GM12864 (cell line): Measurements from ENCODE around the gene CCM2.

ENCODE experiments used
- DNase-seq: peaks from one replicate; pipeline ENCODE4 v3.0.0-alpha.2; 2011; ENCODE audit warnings: low read depth
- H3K4me3 ChIP-seq: 2 replicates; pipeline ENCODE4 v1.5.1; 2011; ENCODE audit warnings: mild to moderate bottlenecking, low read depth, low read length, control low read depth
- TF ChIP-seq, protein P1 (sequence below): IDR thresholded peaks from 2 replicates; pipeline ENCODE4 v1.5.1; 2011; ENCODE audit warnings: low read depth, mild to moderate bottlenecking, moderate library complexity, low read length, control low read depth, inconsistent platforms; ENCODE audit errors: missing control alignments

CCM2 gene

DNA sequence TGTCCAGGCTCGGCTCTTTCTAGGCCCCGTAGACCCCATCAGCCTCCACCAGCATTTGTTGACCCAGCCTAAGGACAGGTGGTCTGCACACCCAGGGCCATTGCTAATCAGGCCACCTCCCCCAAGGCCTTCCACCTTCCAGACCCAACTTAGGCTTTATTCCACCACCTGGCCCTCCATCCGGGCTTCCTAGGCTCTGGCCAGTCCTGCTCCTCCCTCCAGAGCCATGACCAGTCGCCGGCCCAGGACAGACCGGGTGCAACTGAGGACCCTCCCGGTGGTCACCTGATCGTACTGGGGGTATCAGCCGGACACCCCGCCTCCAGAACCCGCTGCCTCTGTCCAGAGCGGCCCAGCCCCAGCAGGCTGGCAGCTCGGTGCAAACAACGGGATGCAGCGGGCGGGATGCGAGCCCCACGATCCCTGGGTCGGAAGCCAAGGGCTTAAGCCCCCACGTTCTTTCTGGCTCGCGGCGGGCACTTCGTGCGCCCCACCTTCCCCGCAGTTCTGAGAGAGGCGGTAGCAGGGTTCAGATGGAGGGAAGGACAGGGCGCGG, 88.2 kb downstream of the CCM2 start:
- no peak overlapping the region for H3K4me3 ChIP-seq
- DNase-seq, result no peak
- TF ChIP-seq, protein P1, sequence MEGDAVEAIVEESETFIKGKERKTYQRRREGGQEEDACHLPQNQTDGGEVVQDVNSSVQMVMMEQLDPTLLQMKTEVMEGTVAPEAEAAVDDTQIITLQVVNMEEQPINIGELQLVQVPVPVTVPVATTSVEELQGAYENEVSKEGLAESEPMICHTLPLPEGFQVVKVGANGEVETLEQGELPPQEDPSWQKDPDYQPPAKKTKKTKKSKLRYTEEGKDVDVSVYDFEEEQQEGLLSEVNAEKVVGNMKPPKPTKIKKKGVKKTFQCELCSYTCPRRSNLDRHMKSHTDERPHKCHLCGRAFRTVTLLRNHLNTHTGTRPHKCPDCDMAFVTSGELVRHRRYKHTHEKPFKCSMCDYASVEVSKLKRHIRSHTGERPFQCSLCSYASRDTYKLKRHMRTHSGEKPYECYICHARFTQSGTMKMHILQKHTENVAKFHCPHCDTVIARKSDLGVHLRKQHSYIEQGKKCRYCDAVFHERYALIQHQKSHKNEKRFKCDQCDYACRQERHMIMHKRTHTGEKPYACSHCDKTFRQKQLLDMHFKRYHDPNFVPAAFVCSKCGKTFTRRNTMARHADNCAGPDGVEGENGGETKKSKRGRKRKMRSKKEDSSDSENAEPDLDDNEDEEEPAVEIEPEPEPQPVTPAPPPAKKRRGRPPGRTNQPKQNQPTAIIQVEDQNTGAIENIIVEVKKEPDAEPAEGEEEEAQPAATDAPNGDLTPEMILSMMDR, result no peak

DNA sequence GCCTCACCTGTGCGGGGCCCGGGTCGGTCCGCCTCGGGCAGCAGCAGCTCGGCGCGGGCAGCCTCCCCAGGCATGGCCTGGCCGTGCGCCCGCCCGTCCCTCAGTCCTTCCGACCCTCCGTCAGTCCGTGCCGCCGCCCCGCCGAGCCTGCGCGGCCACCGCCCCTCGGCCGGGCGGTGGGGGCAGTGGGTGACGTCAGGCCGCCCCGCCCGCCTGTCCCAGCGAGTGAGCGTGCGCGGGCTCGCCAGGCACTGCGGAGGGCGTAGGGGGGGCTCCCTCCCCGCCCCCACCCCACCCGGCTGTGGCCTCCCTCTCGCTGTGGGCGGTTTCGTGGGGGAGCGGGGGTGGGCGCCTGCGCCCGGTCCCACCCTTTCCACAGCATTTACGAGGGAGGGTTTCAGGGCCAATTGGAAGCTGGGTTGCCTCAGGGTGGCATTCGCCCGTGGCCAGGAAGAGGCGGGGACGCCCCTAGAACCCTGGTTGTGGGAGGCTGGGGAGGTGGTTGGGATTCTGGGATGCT, 88.9 kb downstream of the CCM2 start, which contains the start of gene NACAD:
Gene NACAD, minus strand, starts transcription at position 149 of the 520 bp plus-strand sequence. Its CDS starts 75 bp downstream, at position 74.
- DNase-seq, result no peak
- TF ChIP-seq, protein P1, result no peak
- no peak within 1 kb of the TSS for H3K4me3 ChIP-seq

DNA sequence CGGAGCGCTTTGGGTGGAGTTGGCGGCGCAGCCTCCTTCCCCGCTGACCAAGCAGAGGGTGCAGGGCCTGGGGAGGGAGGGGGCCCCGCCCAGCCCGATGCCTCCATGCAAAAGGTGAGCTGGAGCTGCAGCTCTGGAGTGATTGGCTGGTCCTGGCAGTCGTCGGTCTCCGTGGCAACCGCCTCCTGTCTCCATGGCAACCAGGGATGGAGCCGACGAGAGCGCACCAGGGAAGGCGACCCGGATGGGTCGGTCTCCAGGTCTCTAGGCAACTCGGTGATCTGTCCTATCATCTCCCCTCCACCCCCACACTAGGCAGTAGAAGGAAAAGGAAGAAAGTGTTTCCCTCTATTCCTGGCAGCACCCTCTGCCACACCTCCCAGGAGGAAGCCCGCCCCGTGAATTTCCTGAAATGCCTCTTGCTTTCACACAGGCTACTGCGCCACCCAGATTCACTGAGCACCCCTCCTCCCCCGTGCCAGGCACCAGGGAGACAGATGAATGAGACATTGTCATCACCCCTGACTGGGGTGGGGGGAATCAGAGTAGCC, 89.4 kb downstream of the CCM2 start:
- no peak overlapping the region for H3K4me3 ChIP-seq
- no peak for DNase-seq
- TF ChIP-seq, protein P1, result no peak

DNA sequence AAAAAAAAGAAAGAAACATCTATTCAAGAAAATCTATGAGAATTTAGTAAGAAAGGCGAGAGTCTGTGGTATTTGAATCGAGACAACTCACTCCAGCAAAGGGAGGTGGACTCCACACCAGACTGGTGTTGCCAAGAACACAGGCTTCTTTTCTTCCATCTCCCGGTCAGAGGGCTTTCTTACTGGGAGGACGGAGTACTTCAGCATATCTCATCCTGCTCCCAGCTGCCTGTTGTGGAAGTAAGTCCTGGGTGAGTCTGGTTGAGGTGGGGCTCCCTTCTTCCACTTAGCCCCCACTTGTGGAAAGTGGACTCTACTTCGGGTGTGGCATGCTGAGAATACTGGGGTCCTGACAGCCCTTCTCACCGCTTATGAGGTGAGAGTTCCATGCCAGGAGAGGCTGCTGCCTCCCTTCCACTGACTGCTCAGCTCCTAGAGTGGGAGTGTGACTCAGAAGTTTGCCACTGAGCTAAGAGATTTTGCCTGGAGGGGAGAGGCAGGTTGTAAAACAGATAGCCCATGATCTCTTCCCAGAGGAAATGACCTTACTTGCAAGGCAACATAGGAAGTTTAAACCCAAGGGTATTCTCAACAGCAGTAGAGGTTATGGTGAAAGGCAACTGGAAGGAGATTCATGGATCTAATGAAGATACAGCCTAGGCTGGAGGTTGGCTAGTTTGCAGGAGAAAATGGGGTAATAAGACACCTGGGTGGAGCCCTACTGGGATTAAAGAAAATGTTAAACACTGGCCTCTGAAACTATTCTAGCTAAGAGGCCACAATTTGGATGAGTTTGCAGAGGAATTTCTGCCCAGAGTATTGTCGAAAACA, 92.3 kb downstream of the CCM2 start:
- no peak for DNase-seq
- TF ChIP-seq, protein P1, result no peak
- no peak overlapping the region for H3K4me3 ChIP-seq

DNA sequence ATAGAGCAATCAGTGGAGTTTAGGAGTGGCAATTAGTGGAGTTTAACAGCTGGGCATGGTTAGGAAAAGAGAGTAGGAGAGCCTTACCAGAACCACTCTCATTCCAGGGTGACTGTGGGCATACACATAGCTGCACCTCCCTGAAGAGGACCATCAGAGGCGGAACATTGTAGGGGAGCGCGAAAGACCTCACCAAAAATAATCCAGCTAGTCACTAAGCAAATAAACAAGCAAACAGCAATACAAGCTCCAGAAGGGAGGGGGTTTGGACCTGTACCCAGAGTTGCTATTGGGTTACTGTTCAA, 92.9 kb downstream of the CCM2 start:
- no peak for DNase-seq
- H3K4me3 ChIP-seq, result no peak overlapping the region
- TF ChIP-seq, protein P1, result no peak

DNA sequence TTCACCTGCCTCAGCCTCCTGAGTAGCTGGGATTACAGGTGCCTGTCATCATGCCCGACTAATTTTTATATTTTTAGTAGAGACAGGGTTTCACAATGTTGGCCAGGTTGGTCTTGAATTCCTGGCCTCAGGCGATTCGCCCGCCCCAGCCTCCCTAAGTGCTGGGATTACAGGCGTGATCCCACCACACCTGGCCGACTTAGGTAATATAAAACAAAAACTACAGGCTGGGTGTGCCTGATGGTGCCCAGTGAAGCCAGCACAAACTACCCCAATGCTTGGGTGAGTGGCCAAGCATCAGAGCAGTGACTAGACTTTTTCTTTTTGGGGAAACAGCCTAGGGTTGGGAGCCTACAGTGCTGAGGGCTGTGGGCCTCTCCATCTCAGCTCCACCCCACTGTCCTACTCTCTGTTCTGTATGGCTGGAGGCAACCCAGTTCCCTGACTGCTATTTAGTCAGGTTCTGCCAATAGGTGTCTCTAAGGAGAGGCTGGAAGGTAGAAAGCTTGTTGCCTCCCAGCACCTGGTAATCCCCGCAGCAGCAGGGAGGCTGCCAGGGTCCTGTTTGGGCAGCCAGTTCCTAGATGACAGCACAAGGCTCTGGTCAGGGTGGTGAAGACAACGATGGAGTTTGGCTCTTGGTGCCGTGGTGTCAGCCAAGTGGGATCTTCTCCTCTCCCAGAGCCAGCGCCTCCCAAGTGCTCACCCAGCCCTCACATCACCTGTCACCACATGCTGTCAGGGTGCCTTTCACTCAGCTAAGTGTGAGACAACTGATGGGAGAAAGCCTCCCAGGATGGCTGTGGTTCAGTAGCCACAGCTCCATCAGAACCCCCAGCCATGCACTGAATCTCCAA, 99.2 kb downstream of the CCM2 start:
- TF ChIP-seq, protein P1, result no peak
- DNase-seq, result no peak

More for the DNA sequence above, 99.2 kb downstream of the CCM2 start:
- no peak overlapping the region for H3K4me3 ChIP-seq
